ENCODE results near the gene TRAF4.
A peak's percentile ranks its signal among the peaks of the same experiment; 100 is the strongest.
"Not testable (repeated sequence)": the region's sequence is repeated elsewhere in the genome, so short reads cannot be mapped to it uniquely, and the experiment has no call there.

TRAF4 gene

GRCh38 chr17:28722417-28723158 lies 21.2 kb upstream of the TRAF4 start:
- TF ChIP-seq CTCF (conservative IDR thresholded peaks at IDR 0.05; ENCODE audit: low read depth, low read length) = no peak
- no peak for DNase-seq (ENCODE audit: low read depth)
- H3K4me3 ChIP-seq (ENCODE audit: low read length) = peak overlapping the region; percentile 23

GRCh38 chr17:28723159-28723835 lies 20.5 kb upstream of the TRAF4 start:
- H3K4me3 ChIP-seq (ENCODE audit: low read length) = no peak overlapping the region
- no peak for TF ChIP-seq CTCF (conservative IDR thresholded peaks at IDR 0.05; ENCODE audit: low read depth, low read length)

GRCh38 chr17:28723836-28724499 lies 19.8 kb upstream of the TRAF4 start:
- not testable (repeated sequence) for DNase-seq (ENCODE audit: low read depth); H3K4me3 ChIP-seq (ENCODE audit: low read length)

More at GRCh38 chr17:28723159-28723835, 20.5 kb upstream of the TRAF4 start:
- DNase-seq (ENCODE audit: low read depth) = no peak

- no peak for DNase-seq (ENCODE audit: low read depth)
- no peak for TF ChIP-seq CTCF (conservative IDR thresholded peaks at IDR 0.05; ENCODE audit: low read depth, low read length)
- peak overlapping the region; percentile 49 for H3K4me3 ChIP-seq (ENCODE audit: low read length)
Observed at GRCh38 chr17:28724500-28725165, 19.2 kb upstream of the TRAF4 start.

- no peak for TF ChIP-seq CTCF (conservative IDR thresholded peaks at IDR 0.05; ENCODE audit: low read depth, low read length)
- peak overlapping the region; percentile 49 for H3K4me3 ChIP-seq (ENCODE audit: low read length)
- DNase-seq (ENCODE audit: low read depth) = peak; percentile 7
Observed at GRCh38 chr17:28725166-28725659, 18.6 kb upstream of the TRAF4 start.

- TF ChIP-seq CTCF (conservative IDR thresholded peaks at IDR 0.05; ENCODE audit: low read depth, low read length) = no peak
- DNase-seq (ENCODE audit: low read depth) = peak; percentile 15
- peak overlapping the region; percentile 49 for H3K4me3 ChIP-seq (ENCODE audit: low read length)
Observed at GRCh38 chr17:28725660-28726225, 18.1 kb upstream of the TRAF4 start.

- no peak for DNase-seq (ENCODE audit: low read depth)
- peak within 1 kb of the TSS; percentile 67 for H3K4me3 ChIP-seq (ENCODE audit: low read length)
- no peak for TF ChIP-seq CTCF (conservative IDR thresholded peaks at IDR 0.05; ENCODE audit: low read depth, low read length)
Observed at GRCh38 chr17:28726226-28726626, 17.6 kb upstream of the TRAF4 start, which contains the start of gene TLCD1. TSS of gene TLCD1 (minus strand) at chr17:28726233. CDS start at chr17:28726097, 136 bp downstream.

Measured in retinal pigment epithelial cell (primary cell).